ENCODE data around the gene RALGAPA1. TPM values are rescaled to one million over a fixed set of nuclear protein-coding genes. Genes with fewer than 3 reads are reported as not detected.

Gene RALGAPA1
- total and polyA plus RNA-seq, 2 donors (not counting 1 experiment from before 2014, with no cell fraction given): 17.3 to 94.0 TPM

GRCh38 chr14:35742032-35742371 lies 67.1 kb downstream of the RALGAPA1 start:
- Mint-ChIP-seq H3K4me3 (no peak overlapping the region), H3K9me3 (ENCODE audit: insufficient read depth) (no peaks in the 10 kb centered on the region), H3K27ac (no peak overlapping the region), H3K27me3 (no peaks in the 10 kb centered on the region), H3K4me1 (no peaks in the 10 kb centered on the region)
- Histone ChIP-seq H3K79me2 (ENCODE audit: control insufficient read depth, insufficient read depth, low read length) (no peaks in the 10 kb centered on the region), H4K20me1 (ENCODE audit: control insufficient read depth, insufficient read depth, low read length, poor library complexity, severe bottlenecking) (no peaks in the 10 kb centered on the region), H3K27me3 (replicated peaks in 1 of 4; ENCODE audit: control extremely low read depth in 1 of 4, control insufficient read depth in 3 of 4, insufficient read depth in 4 of 4, low read length in 3 of 4) (no peaks in the 10 kb centered on the region), H3K27ac (ENCODE audit: low read length in 2 of 2) (no peak overlapping the region), H3K4me1 (ENCODE audit: control insufficient read depth in 2 of 2, insufficient read depth in 2 of 2, low read length in 2 of 2) (no peaks in the 10 kb centered on the region), H3K4me3 (ENCODE audit: control extremely low read depth in 1 of 5, extremely low read depth in 1 of 5, insufficient read depth in 1 of 5, low read depth in 2 of 5, low read length in 4 of 5) (no peak overlapping the region), H3K9ac (ENCODE audit: low read length) (no peak overlapping the region), H3K9me3 (ENCODE audit: control extremely low read depth in 1 of 3, control insufficient read depth in 2 of 3, insufficient read depth in 1 of 3, low read length in 2 of 3) (no peaks in the 10 kb centered on the region), H3K36me3 (replicated peaks in 1 of 2; ENCODE audit: control extremely low read depth in 1 of 2, control insufficient read depth in 1 of 2, extremely low read depth in 1 of 2, insufficient read depth in 2 of 2, low read length in 1 of 2) (peaks cover 0 to 13% of the 10 kb centered on the region in 2 experiments), H2AFZ (ENCODE audit: insufficient read depth, low read depth, low read length, poor library complexity, severe bottlenecking) (no peak overlapping the region), H3K4me2 (replicated peaks; ENCODE audit: low read depth, low read length, poor library complexity, severe bottlenecking) (no peak overlapping the region)
- intact Hi-C loops (cut with micrococcal nuclease): no loop called here
- no peak for TF ChIP-seq CTCF (IDR thresholded peaks at IDR 0.05)
- TF ChIP-seq EZH2 (IDR thresholded peaks at IDR 0.05; ENCODE audit: borderline replicate concordance, insufficient read depth, low read depth, low read length, poor library complexity, severe bottlenecking): no peak
- DNase-seq (no peak), ATAC-seq (ENCODE audit: low read depth) (no peak)
- ChIA-PET CTCF (interaction anchor here (0.7 kb wide), 1 partner anchor 23 kb away, joined by 3 read pairs; no protein-coding TSS in a partner anchor), POLR2A (no interaction called here)
- no CpG with 5 or more reads among the region's 1 CpG for WGBS (ENCODE audit: insufficient coverage)

- Histone ChIP-seq H3K27me3 (replicated peaks in 1 of 4; ENCODE audit: control extremely low read depth in 1 of 4, control insufficient read depth in 3 of 4, insufficient read depth in 4 of 4, low read length in 3 of 4) (no peaks in the 10 kb centered on the region), H3K4me3 (ENCODE audit: control extremely low read depth in 1 of 5, extremely low read depth in 1 of 5, insufficient read depth in 1 of 5, low read depth in 2 of 5, low read length in 4 of 5) (no peak overlapping the region), H3K9ac (ENCODE audit: low read length) (no peak overlapping the region), H2AFZ (ENCODE audit: insufficient read depth, low read depth, low read length, poor library complexity, severe bottlenecking) (no peak overlapping the region), H3K4me1 (ENCODE audit: control insufficient read depth in 2 of 2, insufficient read depth in 2 of 2, low read length in 2 of 2) (no peaks in the 10 kb centered on the region), H3K36me3 (replicated peaks in 1 of 2; ENCODE audit: control extremely low read depth in 1 of 2, control insufficient read depth in 1 of 2, extremely low read depth in 1 of 2, insufficient read depth in 2 of 2, low read length in 1 of 2) (peaks cover 0 to 13% of the 10 kb centered on the region in 2 experiments), H4K20me1 (ENCODE audit: control insufficient read depth, insufficient read depth, low read length, poor library complexity, severe bottlenecking) (no peaks in the 10 kb centered on the region), H3K79me2 (ENCODE audit: control insufficient read depth, insufficient read depth, low read length) (no peaks in the 10 kb centered on the region), H3K9me3 (ENCODE audit: control extremely low read depth in 1 of 3, control insufficient read depth in 2 of 3, insufficient read depth in 1 of 3, low read length in 2 of 3) (no peaks in the 10 kb centered on the region), H3K27ac (ENCODE audit: low read length in 2 of 2) (no peak overlapping the region), H3K4me2 (replicated peaks; ENCODE audit: low read depth, low read length, poor library complexity, severe bottlenecking) (no peak overlapping the region)
- ChIA-PET CTCF (no interaction called here), POLR2A (no interaction called here)
- H3K4me1 Mint-ChIP-seq: no peaks in the 10 kb centered on the region
- no peak overlapping the region for H3K27ac Mint-ChIP-seq
- DNase-seq (no peak), ATAC-seq (ENCODE audit: low read depth) (no peak)
- no peaks in the 10 kb centered on the region for H3K27me3 Mint-ChIP-seq
- H3K9me3 Mint-ChIP-seq (ENCODE audit: insufficient read depth): no peaks in the 10 kb centered on the region
- WGBS (ENCODE audit: insufficient coverage): no CpG with 5 or more reads among the region's 3 CpGs
- intact Hi-C loops (cut with micrococcal nuclease): no loop called here
- H3K4me3 Mint-ChIP-seq: no peak overlapping the region
- TF ChIP-seq CTCF (IDR thresholded peaks at IDR 0.05) (no peak), EZH2 (IDR thresholded peaks at IDR 0.05; ENCODE audit: borderline replicate concordance, insufficient read depth, low read depth, low read length, poor library complexity, severe bottlenecking) (no peak)
Observed at GRCh38 chr14:35741345-35742031, 67.6 kb downstream of the RALGAPA1 start.
